ENCODE measurements around the gene TRAF6. TPM values are rescaled to one million over a fixed set of nuclear protein-coding genes. Genes with fewer than 3 reads are reported as not detected.

Gene TRAF6
- total and polyA plus RNA-seq, 9 of the 15 experiments (the other 6 are each of a cell fraction or from before 2014, with no cell fraction given): 2.0 to 13.1 (median 8.2) TPM

DNA sequence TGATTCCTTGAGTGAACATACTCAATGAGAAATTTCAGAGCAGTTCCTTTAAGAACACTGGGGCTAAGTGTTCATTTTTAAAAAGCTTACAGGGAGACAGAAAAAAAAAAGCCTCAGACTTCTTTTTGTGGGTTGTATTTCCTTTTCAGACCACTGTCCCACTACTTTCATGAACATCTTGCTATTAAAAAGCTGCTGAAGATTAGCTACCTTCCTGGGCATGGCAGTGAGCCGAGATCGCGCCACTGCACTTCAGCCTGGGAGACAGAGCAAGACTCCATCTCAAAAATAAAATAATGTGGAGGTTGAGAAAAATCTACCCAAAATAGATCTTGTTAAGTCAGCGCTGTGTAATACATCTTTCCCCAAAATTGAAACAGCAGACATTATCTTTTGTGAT lies 10.8 kb downstream of the TRAF6 start:
- TF ChIP-seq, protein P1, sequence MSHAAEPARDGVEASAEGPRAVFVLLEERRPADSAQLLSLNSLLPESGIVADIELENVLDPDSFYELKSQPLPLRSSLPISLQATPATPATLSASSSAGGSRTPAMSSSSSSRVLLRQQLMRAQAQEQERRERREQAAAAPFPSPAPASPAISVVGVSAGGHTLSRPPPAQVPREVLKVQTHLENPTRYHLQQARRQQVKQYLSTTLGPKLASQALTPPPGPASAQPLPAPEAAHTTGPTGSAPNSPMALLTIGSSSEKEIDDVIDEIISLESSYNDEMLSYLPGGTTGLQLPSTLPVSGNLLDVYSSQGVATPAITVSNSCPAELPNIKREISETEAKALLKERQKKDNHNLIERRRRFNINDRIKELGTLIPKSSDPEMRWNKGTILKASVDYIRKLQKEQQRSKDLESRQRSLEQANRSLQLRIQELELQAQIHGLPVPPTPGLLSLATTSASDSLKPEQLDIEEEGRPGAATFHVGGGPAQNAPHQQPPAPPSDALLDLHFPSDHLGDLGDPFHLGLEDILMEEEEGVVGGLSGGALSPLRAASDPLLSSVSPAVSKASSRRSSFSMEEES (CRISPR knock-in tag; IDR thresholded peaks at IDR 0.05): no peak
- TF ChIP-seq, protein P2, sequence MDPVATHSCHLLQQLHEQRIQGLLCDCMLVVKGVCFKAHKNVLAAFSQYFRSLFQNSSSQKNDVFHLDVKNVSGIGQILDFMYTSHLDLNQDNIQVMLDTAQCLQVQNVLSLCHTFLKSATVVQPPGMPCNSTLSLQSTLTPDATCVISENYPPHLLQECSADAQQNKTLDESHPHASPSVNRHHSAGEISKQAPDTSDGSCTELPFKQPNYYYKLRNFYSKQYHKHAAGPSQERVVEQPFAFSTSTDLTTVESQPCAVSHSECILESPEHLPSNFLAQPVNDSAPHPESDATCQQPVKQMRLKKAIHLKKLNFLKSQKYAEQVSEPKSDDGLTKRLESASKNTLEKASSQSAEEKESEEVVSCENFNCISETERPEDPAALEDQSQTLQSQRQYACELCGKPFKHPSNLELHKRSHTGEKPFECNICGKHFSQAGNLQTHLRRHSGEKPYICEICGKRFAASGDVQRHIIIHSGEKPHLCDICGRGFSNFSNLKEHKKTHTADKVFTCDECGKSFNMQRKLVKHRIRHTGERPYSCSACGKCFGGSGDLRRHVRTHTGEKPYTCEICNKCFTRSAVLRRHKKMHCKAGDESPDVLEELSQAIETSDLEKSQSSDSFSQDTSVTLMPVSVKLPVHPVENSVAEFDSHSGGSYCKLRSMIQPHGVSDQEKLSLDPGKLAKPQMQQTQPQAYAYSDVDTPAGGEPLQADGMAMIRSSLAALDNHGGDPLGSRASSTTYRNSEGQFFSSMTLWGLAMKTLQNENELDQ (CRISPR knock-in tag; IDR thresholded peaks at IDR 0.05; ENCODE audit: borderline replicate concordance): no peak
- TF ChIP-seq, protein P3, sequence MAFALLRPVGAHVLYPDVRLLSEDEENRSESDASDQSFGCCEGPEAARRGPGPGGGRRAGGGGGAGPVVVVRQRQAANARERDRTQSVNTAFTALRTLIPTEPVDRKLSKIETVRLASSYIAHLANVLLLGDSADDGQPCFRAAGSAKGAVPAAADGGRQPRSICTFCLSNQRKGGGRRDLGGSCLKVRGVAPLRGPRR (CRISPR knock-in tag; IDR thresholded peaks at IDR 0.05): no peak
- no peak for TF ChIP-seq NFRKB (IDR thresholded peaks at IDR 0.05; ENCODE audit: low read depth)
- TF ChIP-seq, protein P4, sequence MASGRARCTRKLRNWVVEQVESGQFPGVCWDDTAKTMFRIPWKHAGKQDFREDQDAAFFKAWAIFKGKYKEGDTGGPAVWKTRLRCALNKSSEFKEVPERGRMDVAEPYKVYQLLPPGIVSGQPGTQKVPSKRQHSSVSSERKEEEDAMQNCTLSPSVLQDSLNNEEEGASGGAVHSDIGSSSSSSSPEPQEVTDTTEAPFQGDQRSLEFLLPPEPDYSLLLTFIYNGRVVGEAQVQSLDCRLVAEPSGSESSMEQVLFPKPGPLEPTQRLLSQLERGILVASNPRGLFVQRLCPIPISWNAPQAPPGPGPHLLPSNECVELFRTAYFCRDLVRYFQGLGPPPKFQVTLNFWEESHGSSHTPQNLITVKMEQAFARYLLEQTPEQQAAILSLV (tag; IDR thresholded peaks at IDR 0.05): no peak
- TF ChIP-seq ZFP30 (CRISPR knock-in tag; IDR thresholded peaks at IDR 0.05; ENCODE audit: borderline replicate concordance): no peak
- TF ChIP-seq, protein P5, sequence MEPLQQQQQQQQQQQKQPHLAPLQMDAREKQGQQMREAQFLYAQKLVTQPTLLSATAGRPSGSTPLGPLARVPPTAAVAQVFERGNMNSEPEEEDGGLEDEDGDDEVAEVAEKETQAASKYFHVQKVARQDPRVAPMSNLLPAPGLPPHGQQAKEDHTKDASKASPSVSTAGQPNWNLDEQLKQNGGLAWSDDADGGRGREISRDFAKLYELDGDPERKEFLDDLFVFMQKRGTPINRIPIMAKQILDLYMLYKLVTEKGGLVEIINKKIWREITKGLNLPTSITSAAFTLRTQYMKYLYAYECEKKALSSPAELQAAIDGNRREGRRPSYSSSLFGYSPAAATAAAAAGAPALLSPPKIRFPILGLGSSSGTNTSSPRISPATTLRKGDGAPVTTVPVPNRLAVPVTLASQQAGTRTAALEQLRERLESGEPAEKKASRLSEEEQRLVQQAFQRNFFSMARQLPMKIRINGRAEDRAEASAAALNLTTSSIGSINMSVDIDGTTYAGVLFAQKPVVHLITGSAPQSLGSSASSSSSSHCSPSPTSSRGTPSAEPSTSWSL (CRISPR knock-in tag; IDR thresholded peaks at IDR 0.05; ENCODE audit: borderline replicate concordance): no peak
- Histone ChIP-seq H3K79me2 (ENCODE audit: control insufficient read depth, insufficient read depth, low read length) (peaks cover 13% of the 10 kb centered on the region; the same call in 2 of the 3 replicates), H3K4me2 (ENCODE audit: insufficient read depth, low read length) (no peak overlapping the region), H3K27me3 (ENCODE audit: control insufficient read depth in 2 of 2, insufficient read depth in 2 of 2, low read length in 2 of 2) (no peaks in the 10 kb centered on the region), H3K4me3 (no peak overlapping the region), H2AFZ (ENCODE audit: low read depth, low read length) (no peak overlapping the region), H3K9me3 (replicated peaks; ENCODE audit: control insufficient read depth, insufficient read depth, low read depth, low read length) (no peaks in the 10 kb centered on the region), H3K9ac (ENCODE audit: insufficient read depth in 1 of 2, low read depth in 2 of 2, low read length in 2 of 2) (no peak overlapping the region), H3K36me3 (ENCODE audit: control insufficient read depth, insufficient read depth, low read length) (peaks cover 71% of the 10 kb centered on the region), H4K20me1 (replicated peaks; ENCODE audit: control insufficient read depth, insufficient read depth, low read length) (0 out of 2 replicates have a peak, but pooled peaks cover 2% of the 10 kb centered on the region), H3K9me1 (ENCODE audit: control insufficient read depth, insufficient read depth, low read length) (no peaks in the 10 kb centered on the region), H3K27ac (ENCODE audit: extremely low read depth, low read depth, low read length) (no peak overlapping the region), H3K4me1 (replicated peaks in 1 of 2; ENCODE audit: control insufficient read depth in 2 of 2, insufficient read depth in 2 of 2, low read length in 2 of 2) (no peaks in the 10 kb centered on the region; a peak in 1 of 5 replicates)
- WGBS (ENCODE audit: insufficient coverage, low coverage, missing lambda C conversion rate): 100% methylated on average over 4 of the region's 4 CpGs
- no peak for DNase-seq (ENCODE audit: extremely low read depth in 1 of 4, low spot score in 3 of 4)
- in situ Hi-C loops (cut with MboI): no loop called here
- no peak for ATAC-seq
- CTCF ChIA-PET (ENCODE audit: low intra/inter-chr PET ratio): no interaction called here
- POLR2A ChIA-PET: interaction anchor here (0.7 kb wide), 2 partner anchors 9 to 33 kb away, joined by 3 to 4 read pairs; no protein-coding TSS in a partner anchor
- no TSS peak for BruUV-seq (replicated peaks)
- FAIRE-seq: no peak
- intact Hi-C loops (cut with micrococcal nuclease): no loop called here
